Breast epithelium (tissue), 3 donors: ENCODE data around the gene CARF.
"Not testable (repeated sequence)": the region's sequence is repeated elsewhere in the genome, so short reads cannot be mapped to it uniquely, and the experiment has no call there.

Experiments
- POLR2AphosphoS5 ChIP-seq, 3 donors: sonication (generic); formaldehyde crosslinking; IDR thresholded peaks; one replicate each; pipeline ENCODE4 v1.6.1; 2017; ENCODE audit warnings: antibody characterized with exemption in 3 of 3
- TF ChIP-seq, protein P1 (sequence below), 3 donors: fragments of 450-650 bp; IDR thresholded peaks; one replicate each; pipeline ENCODE4 v1.5.1; 2016 to 2017; ENCODE audit warnings: antibody characterized with exemption in 3 of 3, mild to moderate bottlenecking in 3 of 3, moderate library complexity in 3 of 3

DNA sequence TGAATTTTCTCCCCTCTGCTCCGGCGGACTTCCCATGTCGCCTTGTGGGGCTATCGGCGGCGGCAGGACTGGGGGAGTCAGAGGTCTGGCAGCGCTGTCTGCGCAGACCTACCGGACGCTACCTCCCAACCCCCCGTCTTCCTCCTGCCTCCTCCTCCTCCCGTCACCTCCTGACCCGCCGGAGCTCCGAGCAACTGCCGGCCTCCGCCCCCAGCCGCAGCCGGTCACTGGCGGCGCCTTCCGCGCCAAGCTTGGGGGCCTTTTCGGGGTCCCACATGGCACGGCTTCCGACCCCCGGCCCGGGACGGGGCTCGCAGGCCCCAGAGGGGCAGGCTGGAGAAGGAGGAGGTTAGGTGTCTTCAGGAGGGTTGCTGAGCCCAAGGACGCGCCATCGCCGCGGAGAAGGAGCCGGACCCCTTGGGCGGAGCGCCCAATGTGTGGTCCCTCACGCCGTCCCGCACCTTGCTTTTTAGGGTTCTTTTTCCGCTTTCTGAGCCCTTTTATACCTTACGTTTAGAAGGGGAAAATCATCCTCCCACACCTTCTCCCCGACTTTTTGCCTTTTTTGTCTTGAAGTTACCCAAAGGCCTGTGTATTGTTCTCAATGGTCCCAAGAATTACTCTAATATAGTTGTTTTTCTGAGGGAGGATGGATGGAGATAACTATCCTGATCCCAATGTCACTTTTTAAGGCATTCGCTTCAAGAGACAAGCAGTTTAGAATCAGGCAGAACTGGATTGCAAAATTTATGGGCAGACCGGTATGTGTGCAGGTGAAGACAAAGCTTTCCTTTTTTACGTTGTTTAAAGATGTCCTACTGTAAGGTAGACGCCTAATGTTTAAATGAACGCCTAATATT, 497 bp downstream of the CARF start:
- TF ChIP-seq, protein P1, sequence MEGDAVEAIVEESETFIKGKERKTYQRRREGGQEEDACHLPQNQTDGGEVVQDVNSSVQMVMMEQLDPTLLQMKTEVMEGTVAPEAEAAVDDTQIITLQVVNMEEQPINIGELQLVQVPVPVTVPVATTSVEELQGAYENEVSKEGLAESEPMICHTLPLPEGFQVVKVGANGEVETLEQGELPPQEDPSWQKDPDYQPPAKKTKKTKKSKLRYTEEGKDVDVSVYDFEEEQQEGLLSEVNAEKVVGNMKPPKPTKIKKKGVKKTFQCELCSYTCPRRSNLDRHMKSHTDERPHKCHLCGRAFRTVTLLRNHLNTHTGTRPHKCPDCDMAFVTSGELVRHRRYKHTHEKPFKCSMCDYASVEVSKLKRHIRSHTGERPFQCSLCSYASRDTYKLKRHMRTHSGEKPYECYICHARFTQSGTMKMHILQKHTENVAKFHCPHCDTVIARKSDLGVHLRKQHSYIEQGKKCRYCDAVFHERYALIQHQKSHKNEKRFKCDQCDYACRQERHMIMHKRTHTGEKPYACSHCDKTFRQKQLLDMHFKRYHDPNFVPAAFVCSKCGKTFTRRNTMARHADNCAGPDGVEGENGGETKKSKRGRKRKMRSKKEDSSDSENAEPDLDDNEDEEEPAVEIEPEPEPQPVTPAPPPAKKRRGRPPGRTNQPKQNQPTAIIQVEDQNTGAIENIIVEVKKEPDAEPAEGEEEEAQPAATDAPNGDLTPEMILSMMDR (IDR thresholded peaks at IDR 0.05), result not testable (repeated sequence)
- TF ChIP-seq POLR2AphosphoS5 (IDR thresholded peaks at IDR 0.05), result not testable (repeated sequence)
